Neural progenitor cell (in vitro differentiated cells): ENCODE measurements around the gene MPZL1.

ENCODE experiments used
- EZH2 ChIP-seq: fragments of 200-600 bp; sonication (generic); IDR thresholded peaks from 2 replicates; pipeline ENCODE4 v1.6.1; 2017; ENCODE audit warnings: antibody characterized with exemption, mild to moderate bottlenecking, moderate library complexity
- TF ChIP-seq, protein P1 (sequence below): fragments of 200-600 bp; sonication (generic); IDR thresholded peaks from 2 replicates; pipeline ENCODE4 v1.5.1; 2017; ENCODE audit warnings: antibody characterized with exemption, mild to moderate bottlenecking

DNA sequence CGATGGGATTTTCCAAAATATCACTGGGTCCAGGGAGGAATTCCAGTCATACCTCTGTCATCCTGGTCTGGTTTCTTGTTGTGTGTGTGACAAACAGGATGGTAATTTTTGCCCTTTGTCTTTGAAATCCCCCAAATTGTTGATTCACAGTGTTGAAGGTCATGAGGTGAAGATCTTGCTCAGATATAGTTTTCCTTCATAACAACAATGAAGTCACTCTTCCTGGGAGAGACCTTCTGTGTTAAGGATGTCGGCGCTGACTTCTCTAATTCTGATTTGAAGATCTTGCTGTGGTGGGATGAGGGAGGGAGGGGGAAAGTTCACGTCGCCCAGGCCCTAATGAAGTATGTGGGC, 32.2 kb upstream of the MPZL1 start:
- TF ChIP-seq, protein P1, sequence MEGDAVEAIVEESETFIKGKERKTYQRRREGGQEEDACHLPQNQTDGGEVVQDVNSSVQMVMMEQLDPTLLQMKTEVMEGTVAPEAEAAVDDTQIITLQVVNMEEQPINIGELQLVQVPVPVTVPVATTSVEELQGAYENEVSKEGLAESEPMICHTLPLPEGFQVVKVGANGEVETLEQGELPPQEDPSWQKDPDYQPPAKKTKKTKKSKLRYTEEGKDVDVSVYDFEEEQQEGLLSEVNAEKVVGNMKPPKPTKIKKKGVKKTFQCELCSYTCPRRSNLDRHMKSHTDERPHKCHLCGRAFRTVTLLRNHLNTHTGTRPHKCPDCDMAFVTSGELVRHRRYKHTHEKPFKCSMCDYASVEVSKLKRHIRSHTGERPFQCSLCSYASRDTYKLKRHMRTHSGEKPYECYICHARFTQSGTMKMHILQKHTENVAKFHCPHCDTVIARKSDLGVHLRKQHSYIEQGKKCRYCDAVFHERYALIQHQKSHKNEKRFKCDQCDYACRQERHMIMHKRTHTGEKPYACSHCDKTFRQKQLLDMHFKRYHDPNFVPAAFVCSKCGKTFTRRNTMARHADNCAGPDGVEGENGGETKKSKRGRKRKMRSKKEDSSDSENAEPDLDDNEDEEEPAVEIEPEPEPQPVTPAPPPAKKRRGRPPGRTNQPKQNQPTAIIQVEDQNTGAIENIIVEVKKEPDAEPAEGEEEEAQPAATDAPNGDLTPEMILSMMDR = no peak
- TF ChIP-seq EZH2 = no peak
